Renal cortex interstitium (tissue), 11 donors: Measurements from ENCODE around the gene DHDDS. TPM values are rescaled to one million over a fixed set of nuclear protein-coding genes. Genes with fewer than 3 reads are reported as not detected.

ENCODE experiments used
- DNase-seq, 11 donors: peaks; one replicate each; pipeline ENCODE4 v3.0.0-alpha.2; 2013; ENCODE audit warnings: low read depth in 9 of 11, low spot score in 4 of 11; ENCODE audit errors: extremely low read depth in 1 of 11
- polyA plus RNA-seq, 3 donors: library from polyadenylated mRNA; unstranded; fragments of 120-200 nt; gene quantifications; one replicate each; pipeline ENCODE4 v1.2.1, GENCODE V29; 2013; ENCODE audit not compliant: insufficient read length in 3 of 3

Gene DHDDS
- polyA plus RNA-seq, 3 donors, result 32.5 to 45.8 (median 34.2) TPM

GRCh38 chr1:26410706-26411623 lies 21.2 kb upstream of the DHDDS start, which contains the start of gene LIN28A:
Gene LIN28A, plus strand, starts transcription at chr1:26410817. Its CDS starts 75 bp downstream, at chr1:26410892.
- DNase-seq, result no peak

GRCh38 chr1:26411624-26412074 lies 20.5 kb upstream of the DHDDS start:
- no peak for DNase-seq

- DNase-seq, result no peak
These were observed 19.8 kb upstream of the DHDDS start for GRCh38 chr1:26412180-26412840.

GRCh38 chr1:26413031-26413430 lies 19.1 kb upstream of the DHDDS start:
- DNase-seq, result no peak

GRCh38 chr1:26417111-26417759 lies 14.9 kb upstream of the DHDDS start:
- peak in 10 of 11 donors; percentile 23 to 58 (median 40) for DNase-seq

GRCh38 chr1:26418865-26419349 lies 13.2 kb upstream of the DHDDS start:
- no peak for DNase-seq

- DNase-seq, result no peak
These were observed 12.6 kb upstream of the DHDDS start for GRCh38 chr1:26419494-26419893.

- DNase-seq, result no peak
These were observed 2.4 kb upstream of the DHDDS start for GRCh38 chr1:26429721-26430120.

GRCh38 chr1:26432793-26433192 lies 672 bp downstream of the DHDDS start:
- no peak for DNase-seq

- DNase-seq, result no peak
These were observed 2.1 kb downstream of the DHDDS start for GRCh38 chr1:26434161-26434752.

- no peak for DNase-seq
These were observed 5.9 kb downstream of the DHDDS start for GRCh38 chr1:26438041-26438440.

- DNase-seq, result no peak
These were observed 8.1 kb downstream of the DHDDS start for GRCh38 chr1:26440259-26440658.

- DNase-seq, result no peak
These were observed 17.7 kb downstream of the DHDDS start for GRCh38 chr1:26449868-26450267.

- no peak for DNase-seq
These were observed 18.8 kb downstream of the DHDDS start for GRCh38 chr1:26450908-26451307.

GRCh38 chr1:26452459-26453183 lies 20.5 kb downstream of the DHDDS start:
- DNase-seq, result no peak

GRCh38 chr1:26459148-26459547 lies 27.0 kb downstream of the DHDDS start:
- DNase-seq, result no peak

GRCh38 chr1:26459573-26460031 lies 27.5 kb downstream of the DHDDS start:
- no peak for DNase-seq

GRCh38 chr1:26468911-26469310 lies 36.8 kb downstream of the DHDDS start:
- DNase-seq, result peak in 1 of 11 donors; percentile 15
